Measurements from ENCODE around the gene KLF13. TPM values are rescaled to one million over a fixed set of nuclear protein-coding genes. Genes with fewer than 3 reads are reported as not detected.

The KLF13 gene
- total and polyA plus RNA-seq, 2 experiments from 2014 or later, result 23.5 to 28.6 TPM

DNA sequence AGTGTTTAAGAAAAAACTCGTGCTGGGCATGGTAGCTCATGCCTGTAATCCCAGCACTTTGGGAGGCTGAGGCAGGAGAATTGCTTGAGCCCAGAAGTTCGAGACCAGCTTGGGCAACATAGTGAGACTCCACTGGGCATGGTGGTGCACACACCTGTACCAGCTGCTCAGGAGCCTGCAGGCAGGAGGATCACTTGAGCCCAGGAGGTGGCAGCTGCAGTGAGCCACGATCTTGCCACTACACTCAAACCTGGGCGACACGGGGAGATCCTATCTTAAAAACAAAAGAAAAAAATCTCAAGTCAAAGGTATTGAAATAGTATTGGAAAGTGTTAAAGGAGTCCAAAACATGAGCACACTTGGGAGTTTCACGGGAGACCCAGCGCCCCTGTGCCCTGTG is 14.0 kb downstream of the KLF13 start:
- Mint-ChIP-seq H3K4me3 (no peak overlapping the region), H3K36me3 (ENCODE audit: low read depth) (no peaks in the 10 kb centered on the region), H3K9me3 (no peaks in the 10 kb centered on the region), H3K4me1 (peaks cover 32% of the 10 kb centered on the region), H3K27me3 (ENCODE audit: insufficient read depth, low read depth, poor library complexity) (peaks cover 5% of the 10 kb centered on the region), H3K27ac (no peak overlapping the region)
- Histone ChIP-seq H3K36me3 (ENCODE audit: insufficient read depth) (no peaks in the 10 kb centered on the region), H3K27ac (ENCODE audit: low read depth) (no peak overlapping the region), H4K20me1 (replicated peaks; ENCODE audit: insufficient read depth) (peaks cover 7% of the 10 kb centered on the region; the same call in 1 of the 2 replicates), H3F3A (replicated peaks; ENCODE audit: low read depth) (no peaks in the 10 kb centered on the region), H2AFZ (no peak overlapping the region), H3K79me2 (replicated peaks; ENCODE audit: insufficient read depth) (peaks cover 80% of the 10 kb centered on the region), H3K4me1 (ENCODE audit: insufficient read depth) (peaks cover 7% of the 10 kb centered on the region), H3K4me3 (no peak overlapping the region), H3K4me2 (no peak overlapping the region), H3K9me2 (ENCODE audit: insufficient read depth) (no peaks in the 10 kb centered on the region), H3K27me3 (ENCODE audit: insufficient read depth) (no peaks in the 10 kb centered on the region)
- ATAC-seq (no peak), DNase-seq (ENCODE audit: low spot score) (no peak)
- no peak for TF ChIP-seq JUNB (IDR thresholded peaks at IDR 0.05; ENCODE audit: unreplicated experiment)
- TF ChIP-seq, protein P1, sequence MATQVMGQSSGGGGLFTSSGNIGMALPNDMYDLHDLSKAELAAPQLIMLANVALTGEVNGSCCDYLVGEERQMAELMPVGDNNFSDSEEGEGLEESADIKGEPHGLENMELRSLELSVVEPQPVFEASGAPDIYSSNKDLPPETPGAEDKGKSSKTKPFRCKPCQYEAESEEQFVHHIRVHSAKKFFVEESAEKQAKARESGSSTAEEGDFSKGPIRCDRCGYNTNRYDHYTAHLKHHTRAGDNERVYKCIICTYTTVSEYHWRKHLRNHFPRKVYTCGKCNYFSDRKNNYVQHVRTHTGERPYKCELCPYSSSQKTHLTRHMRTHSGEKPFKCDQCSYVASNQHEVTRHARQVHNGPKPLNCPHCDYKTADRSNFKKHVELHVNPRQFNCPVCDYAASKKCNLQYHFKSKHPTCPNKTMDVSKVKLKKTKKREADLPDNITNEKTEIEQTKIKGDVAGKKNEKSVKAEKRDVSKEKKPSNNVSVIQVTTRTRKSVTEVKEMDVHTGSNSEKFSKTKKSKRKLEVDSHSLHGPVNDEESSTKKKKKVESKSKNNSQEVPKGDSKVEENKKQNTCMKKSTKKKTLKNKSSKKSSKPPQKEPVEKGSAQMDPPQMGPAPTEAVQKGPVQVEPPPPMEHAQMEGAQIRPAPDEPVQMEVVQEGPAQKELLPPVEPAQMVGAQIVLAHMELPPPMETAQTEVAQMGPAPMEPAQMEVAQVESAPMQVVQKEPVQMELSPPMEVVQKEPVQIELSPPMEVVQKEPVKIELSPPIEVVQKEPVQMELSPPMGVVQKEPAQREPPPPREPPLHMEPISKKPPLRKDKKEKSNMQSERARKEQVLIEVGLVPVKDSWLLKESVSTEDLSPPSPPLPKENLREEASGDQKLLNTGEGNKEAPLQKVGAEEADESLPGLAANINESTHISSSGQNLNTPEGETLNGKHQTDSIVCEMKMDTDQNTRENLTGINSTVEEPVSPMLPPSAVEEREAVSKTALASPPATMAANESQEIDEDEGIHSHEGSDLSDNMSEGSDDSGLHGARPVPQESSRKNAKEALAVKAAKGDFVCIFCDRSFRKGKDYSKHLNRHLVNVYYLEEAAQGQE (IDR thresholded peaks at IDR 0.05; ENCODE audit: unreplicated experiment), result no peak
- no peak for TF ChIP-seq CREB1 (CRISPR knock-in tag; IDR thresholded peaks at IDR 0.05; ENCODE audit: low read depth)
- no peak for TF ChIP-seq EZH2phosphoT487 (IDR thresholded peaks at IDR 0.05; ENCODE audit: unreplicated experiment)
- TF ChIP-seq, protein P2, sequence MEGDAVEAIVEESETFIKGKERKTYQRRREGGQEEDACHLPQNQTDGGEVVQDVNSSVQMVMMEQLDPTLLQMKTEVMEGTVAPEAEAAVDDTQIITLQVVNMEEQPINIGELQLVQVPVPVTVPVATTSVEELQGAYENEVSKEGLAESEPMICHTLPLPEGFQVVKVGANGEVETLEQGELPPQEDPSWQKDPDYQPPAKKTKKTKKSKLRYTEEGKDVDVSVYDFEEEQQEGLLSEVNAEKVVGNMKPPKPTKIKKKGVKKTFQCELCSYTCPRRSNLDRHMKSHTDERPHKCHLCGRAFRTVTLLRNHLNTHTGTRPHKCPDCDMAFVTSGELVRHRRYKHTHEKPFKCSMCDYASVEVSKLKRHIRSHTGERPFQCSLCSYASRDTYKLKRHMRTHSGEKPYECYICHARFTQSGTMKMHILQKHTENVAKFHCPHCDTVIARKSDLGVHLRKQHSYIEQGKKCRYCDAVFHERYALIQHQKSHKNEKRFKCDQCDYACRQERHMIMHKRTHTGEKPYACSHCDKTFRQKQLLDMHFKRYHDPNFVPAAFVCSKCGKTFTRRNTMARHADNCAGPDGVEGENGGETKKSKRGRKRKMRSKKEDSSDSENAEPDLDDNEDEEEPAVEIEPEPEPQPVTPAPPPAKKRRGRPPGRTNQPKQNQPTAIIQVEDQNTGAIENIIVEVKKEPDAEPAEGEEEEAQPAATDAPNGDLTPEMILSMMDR (conservative IDR thresholded peaks at IDR 0.05; ENCODE audit: low read depth in 2 of 2), result no peak
- no peak for TF ChIP-seq STAT1 (IDR thresholded peaks at IDR 0.05; ENCODE audit: unreplicated experiment)
- no peak for TF ChIP-seq POLR2AphosphoS5 (IDR thresholded peaks at IDR 0.05; ENCODE audit: low read depth)
- TF ChIP-seq, protein P3, sequence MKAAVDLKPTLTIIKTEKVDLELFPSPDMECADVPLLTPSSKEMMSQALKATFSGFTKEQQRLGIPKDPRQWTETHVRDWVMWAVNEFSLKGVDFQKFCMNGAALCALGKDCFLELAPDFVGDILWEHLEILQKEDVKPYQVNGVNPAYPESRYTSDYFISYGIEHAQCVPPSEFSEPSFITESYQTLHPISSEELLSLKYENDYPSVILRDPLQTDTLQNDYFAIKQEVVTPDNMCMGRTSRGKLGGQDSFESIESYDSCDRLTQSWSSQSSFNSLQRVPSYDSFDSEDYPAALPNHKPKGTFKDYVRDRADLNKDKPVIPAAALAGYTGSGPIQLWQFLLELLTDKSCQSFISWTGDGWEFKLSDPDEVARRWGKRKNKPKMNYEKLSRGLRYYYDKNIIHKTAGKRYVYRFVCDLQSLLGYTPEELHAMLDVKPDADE (IDR thresholded peaks at IDR 0.05), result no peak
- TF ChIP-seq ZNF331 (CRISPR knock-in tag; IDR thresholded peaks at IDR 0.05; ENCODE audit: low read depth), result no peak
- TF ChIP-seq NANOG (IDR thresholded peaks at IDR 0.05; ENCODE audit: borderline replicate concordance), result no peak
- no peak for TF ChIP-seq EZH2 (IDR thresholded peaks at IDR 0.05; ENCODE audit: low read depth, unreplicated experiment)
- TF ChIP-seq, protein P4, sequence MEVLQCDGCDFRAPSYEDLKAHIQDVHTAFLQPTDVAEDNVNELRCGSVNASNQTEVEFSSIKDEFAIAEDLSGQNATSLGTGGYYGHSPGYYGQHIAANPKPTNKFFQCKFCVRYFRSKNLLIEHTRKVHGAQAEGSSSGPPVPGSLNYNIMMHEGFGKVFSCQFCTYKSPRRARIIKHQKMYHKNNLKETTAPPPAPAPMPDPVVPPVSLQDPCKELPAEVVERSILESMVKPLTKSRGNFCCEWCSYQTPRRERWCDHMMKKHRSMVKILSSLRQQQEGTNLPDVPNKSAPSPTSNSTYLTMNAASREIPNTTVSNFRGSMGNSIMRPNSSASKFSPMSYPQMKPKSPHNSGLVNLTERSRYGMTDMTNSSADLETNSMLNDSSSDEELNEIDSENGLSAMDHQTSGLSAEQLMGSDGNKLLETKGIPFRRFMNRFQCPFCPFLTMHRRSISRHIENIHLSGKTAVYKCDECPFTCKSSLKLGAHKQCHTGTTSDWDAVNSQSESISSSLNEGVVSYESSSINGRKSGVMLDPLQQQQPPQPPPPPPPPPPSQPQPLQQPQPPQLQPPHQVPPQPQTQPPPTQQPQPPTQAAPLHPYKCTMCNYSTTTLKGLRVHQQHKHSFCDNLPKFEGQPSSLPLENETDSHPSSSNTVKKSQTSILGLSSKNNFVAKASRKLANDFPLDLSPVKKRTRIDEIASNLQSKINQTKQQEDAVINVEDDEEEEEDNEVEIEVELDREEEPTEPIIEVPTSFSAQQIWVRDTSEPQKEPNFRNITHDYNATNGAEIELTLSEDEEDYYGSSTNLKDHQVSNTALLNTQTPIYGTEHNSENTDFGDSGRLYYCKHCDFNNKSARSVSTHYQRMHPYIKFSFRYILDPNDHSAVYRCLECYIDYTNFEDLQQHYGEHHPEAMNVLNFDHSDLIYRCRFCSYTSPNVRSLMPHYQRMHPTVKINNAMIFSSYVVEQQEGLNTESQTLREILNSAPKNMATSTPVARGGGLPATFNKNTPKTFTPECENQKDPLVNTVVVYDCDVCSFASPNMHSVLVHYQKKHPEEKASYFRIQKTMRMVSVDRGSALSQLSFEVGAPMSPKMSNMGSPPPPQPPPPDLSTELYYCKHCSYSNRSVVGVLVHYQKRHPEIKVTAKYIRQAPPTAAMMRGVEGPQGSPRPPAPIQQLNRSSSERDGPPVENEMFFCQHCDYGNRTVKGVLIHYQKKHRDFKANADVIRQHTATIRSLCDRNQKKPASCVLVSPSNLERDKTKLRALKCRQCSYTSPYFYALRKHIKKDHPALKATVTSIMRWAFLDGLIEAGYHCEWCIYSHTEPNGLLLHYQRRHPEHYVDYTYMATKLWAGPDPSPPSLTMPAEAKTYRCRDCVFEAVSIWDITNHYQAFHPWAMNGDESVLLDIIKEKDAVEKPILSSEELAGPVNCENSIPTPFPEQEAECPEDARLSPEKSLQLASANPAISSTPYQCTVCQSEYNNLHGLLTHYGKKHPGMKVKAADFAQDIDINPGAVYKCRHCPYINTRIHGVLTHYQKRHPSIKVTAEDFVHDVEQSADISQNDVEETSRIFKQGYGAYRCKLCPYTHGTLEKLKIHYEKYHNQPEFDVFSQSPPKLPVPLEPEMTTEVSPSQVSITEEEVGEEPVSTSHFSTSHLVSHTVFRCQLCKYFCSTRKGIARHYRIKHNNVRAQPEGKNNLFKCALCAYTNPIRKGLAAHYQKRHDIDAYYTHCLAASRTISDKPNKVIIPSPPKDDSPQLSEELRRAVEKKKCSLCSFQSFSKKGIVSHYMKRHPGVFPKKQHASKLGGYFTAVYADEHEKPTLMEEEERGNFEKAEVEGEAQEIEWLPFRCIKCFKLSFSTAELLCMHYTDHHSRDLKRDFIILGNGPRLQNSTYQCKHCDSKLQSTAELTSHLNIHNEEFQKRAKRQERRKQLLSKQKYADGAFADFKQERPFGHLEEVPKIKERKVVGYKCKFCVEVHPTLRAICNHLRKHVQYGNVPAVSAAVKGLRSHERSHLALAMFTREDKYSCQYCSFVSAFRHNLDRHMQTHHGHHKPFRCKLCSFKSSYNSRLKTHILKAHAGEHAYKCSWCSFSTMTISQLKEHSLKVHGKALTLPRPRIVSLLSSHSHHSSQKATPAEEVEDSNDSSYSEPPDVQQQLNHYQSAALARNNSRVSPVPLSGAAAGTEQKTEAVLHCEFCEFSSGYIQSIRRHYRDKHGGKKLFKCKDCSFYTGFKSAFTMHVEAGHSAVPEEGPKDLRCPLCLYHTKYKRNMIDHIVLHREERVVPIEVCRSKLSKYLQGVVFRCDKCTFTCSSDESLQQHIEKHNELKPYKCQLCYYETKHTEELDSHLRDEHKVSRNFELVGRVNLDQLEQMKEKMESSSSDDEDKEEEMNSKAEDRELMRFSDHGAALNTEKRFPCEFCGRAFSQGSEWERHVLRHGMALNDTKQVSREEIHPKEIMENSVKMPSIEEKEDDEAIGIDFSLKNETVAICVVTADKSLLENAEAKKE (CRISPR knock-in tag; IDR thresholded peaks at IDR 0.05), result no peak
- TF ChIP-seq ZNF114 (CRISPR knock-in tag; IDR thresholded peaks at IDR 0.05), result no peak
